ENCODE measurements around the gene ETV3L.
"Not testable (repeated sequence)": the region's sequence is repeated elsewhere in the genome, so short reads cannot be mapped to it uniquely, and the experiment has no call there.

ETV3L gene

GRCh38 chr1:157106813-157107189, 7.2 kb upstream of the ETV3L start:
- no peak for DNase-seq (ENCODE audit: low read depth)
- H3K4me3 ChIP-seq (ENCODE audit: low read depth, low read length) = no peak overlapping the region
- no peak for TF ChIP-seq CTCF (IDR thresholded peaks at IDR 0.05; ENCODE audit: low read depth, low read length, missing control alignments)

GRCh38 chr1:157105988-157106812, 6.6 kb upstream of the ETV3L start:
- no peak overlapping the region for H3K4me3 ChIP-seq (ENCODE audit: low read depth, low read length)
- no peak for TF ChIP-seq CTCF (IDR thresholded peaks at IDR 0.05; ENCODE audit: low read depth, low read length, missing control alignments)
- peak; percentile 18 for DNase-seq (ENCODE audit: low read depth)

GRCh38 chr1:157105298-157105987, 5.8 kb upstream of the ETV3L start:
- no peak for DNase-seq (ENCODE audit: low read depth)
- TF ChIP-seq CTCF (IDR thresholded peaks at IDR 0.05; ENCODE audit: low read depth, low read length, missing control alignments) = no peak
- no peak overlapping the region for H3K4me3 ChIP-seq (ENCODE audit: low read depth, low read length)

GRCh38 chr1:157104598-157105293, 5.1 kb upstream of the ETV3L start:
- no peak overlapping the region for H3K4me3 ChIP-seq (ENCODE audit: low read depth, low read length)
- TF ChIP-seq CTCF (IDR thresholded peaks at IDR 0.05; ENCODE audit: low read depth, low read length, missing control alignments) = no peak
- DNase-seq (ENCODE audit: low read depth) = no peak

GRCh38 chr1:157103268-157103667, 3.7 kb upstream of the ETV3L start:
- DNase-seq (ENCODE audit: low read depth) = no peak
- H3K4me3 ChIP-seq (ENCODE audit: low read depth, low read length) = no peak overlapping the region
- TF ChIP-seq CTCF (IDR thresholded peaks at IDR 0.05; ENCODE audit: low read depth, low read length, missing control alignments) = no peak

GRCh38 chr1:157101149-157101548, 1.5 kb upstream of the ETV3L start:
- TF ChIP-seq CTCF (IDR thresholded peaks at IDR 0.05; ENCODE audit: low read depth, low read length, missing control alignments) = no peak
- H3K4me3 ChIP-seq (ENCODE audit: low read depth, low read length) = no peak overlapping the region
- DNase-seq (ENCODE audit: low read depth) = no peak

- not testable (repeated sequence) for H3K4me3 ChIP-seq (ENCODE audit: low read depth, low read length); DNase-seq (ENCODE audit: low read depth)
Observed at GRCh38 chr1:157098987-157099632, 498 bp downstream of the ETV3L start.
